Body of pancreas (tissue), 4 donors: Measurements from ENCODE around the gene CARD8.

ENCODE experiments used
- POLR2A ChIP-seq, 3 donors: fragments of 450-650 bp; IDR thresholded peaks; one replicate each; pipeline ENCODE4 v1.6.1; 2016; ENCODE audit warnings: antibody characterized with exemption in 3 of 3, mild to moderate bottlenecking in 2 of 3
- TF ChIP-seq, protein P1 (sequence below), 7 experiments: fragments of 450-650 bp in 4 of 7; fragments of 200-600 bp in 3 of 7; sonication (generic) in 3 of 7; IDR thresholded peaks; one replicate each; pipeline ENCODE4 v1.5.1; 2016 to 2019; ENCODE audit warnings: antibody characterized with exemption in 7 of 7

DNA sequence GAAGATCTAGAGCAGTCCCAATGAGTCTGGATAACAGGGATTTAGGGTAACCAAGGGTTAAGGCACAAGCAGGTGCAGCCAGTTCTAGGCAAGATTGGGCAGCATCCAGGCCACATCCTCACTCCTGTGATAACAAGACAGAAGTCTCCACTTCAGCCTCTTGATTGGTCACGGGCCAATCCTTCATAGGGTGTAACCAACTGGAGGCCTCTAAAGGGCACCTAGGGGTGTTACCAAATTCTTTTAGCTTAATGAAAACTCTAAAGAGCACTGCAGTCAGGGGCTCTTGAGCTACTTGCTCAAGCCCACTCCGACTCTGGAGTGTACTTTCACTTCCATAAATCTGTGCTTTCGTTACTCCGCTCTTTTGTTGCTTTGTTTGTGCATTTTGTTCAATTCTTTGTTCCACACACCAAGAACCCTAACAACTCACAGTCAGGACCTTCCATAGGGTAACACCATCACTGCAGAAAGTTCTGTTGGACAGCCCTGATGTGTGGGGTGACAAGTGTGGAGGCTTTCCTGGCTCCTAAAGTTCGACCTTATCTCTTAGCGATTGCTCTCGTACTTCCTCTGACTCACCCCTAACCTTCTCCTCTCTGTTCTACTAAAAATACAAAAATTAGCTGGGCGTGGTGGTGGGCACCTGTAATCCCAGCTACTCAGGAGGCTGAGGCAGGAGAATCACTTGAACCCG is 49.2 kb downstream of the CARD8 start:
- TF ChIP-seq, protein P1, sequence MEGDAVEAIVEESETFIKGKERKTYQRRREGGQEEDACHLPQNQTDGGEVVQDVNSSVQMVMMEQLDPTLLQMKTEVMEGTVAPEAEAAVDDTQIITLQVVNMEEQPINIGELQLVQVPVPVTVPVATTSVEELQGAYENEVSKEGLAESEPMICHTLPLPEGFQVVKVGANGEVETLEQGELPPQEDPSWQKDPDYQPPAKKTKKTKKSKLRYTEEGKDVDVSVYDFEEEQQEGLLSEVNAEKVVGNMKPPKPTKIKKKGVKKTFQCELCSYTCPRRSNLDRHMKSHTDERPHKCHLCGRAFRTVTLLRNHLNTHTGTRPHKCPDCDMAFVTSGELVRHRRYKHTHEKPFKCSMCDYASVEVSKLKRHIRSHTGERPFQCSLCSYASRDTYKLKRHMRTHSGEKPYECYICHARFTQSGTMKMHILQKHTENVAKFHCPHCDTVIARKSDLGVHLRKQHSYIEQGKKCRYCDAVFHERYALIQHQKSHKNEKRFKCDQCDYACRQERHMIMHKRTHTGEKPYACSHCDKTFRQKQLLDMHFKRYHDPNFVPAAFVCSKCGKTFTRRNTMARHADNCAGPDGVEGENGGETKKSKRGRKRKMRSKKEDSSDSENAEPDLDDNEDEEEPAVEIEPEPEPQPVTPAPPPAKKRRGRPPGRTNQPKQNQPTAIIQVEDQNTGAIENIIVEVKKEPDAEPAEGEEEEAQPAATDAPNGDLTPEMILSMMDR (IDR thresholded peaks at IDR 0.05), result no peak
- TF ChIP-seq POLR2A (IDR thresholded peaks at IDR 0.05), result no peak
